NOMO-1 (cell line): Measurements from ENCODE around the gene UBE2O.
A peak's percentile ranks its signal among the peaks of the same experiment; 100 is the strongest.

Experiments used
- DNase-seq, 2 experiments: peaks; one replicate each; lab custom pipeline; 2025; ENCODE audit not compliant: unreplicated experiment in 2 of 2; lab: John Stamatoyannopoulos, UW

UBE2O gene

GRCh38 chr17:76398523-76399174 is 54.3 kb downstream of the UBE2O start:
- no peak for DNase-seq

- peak; percentile 17 to 48 for DNase-seq
Observed at GRCh38 chr17:76397687-76398522, 55.0 kb downstream of the UBE2O start.

- no peak for DNase-seq
Observed at GRCh38 chr17:76397184-76397583, 55.8 kb downstream of the UBE2O start.

DNA sequence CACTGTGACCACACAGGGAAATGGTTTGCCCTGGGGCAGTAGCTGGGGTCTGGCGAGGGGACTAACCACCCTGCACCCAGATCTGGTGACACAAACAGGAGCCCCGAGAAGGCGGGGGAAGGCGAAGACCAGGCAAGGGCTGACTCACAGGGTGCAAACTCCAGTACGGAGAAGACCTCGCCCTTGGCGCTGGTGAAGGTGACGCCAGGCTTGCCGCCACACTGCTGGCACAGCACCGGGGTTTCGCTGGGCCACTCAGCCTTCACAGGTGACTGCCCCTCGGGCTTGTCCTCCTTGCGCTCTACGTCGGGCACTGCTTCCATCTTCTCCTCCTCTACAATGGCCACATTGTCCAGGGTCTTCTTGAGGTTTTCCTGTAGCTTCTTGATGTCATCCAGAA is 57.0 kb downstream of the UBE2O start:
- no peak for DNase-seq

- no peak for DNase-seq
Observed at GRCh38 chr17:76394166-76394565, 58.8 kb downstream of the UBE2O start.

DNA sequence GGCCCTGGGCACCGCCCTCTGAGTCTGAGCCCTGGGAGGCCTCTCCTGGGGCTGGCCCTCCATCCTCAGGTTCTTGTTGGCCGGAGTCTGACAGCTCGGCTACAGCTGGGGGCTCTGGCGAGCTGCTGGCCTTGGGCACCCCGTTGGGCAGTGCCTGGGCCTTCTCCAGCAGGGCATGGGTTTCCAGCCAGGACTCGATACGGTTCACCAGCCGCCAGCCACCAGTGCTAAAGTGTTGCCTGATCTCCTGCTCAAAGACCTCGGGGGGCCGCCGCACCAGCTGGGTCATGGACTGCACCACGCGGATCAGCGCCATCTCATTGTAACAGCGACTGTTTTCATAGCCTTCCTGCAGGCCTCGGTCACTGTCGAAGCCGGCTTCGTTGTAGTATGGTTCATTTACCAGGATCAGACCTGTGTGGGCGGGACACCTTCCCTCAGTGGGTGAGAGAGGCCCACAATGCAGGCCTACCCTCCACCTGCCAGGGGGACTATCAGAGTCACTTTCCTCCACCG is 61.7 kb downstream of the UBE2O start:
- no peak for DNase-seq

- DNase-seq: no peak
Observed at GRCh38 chr17:76390003-76390421, 62.9 kb downstream of the UBE2O start.

DNA sequence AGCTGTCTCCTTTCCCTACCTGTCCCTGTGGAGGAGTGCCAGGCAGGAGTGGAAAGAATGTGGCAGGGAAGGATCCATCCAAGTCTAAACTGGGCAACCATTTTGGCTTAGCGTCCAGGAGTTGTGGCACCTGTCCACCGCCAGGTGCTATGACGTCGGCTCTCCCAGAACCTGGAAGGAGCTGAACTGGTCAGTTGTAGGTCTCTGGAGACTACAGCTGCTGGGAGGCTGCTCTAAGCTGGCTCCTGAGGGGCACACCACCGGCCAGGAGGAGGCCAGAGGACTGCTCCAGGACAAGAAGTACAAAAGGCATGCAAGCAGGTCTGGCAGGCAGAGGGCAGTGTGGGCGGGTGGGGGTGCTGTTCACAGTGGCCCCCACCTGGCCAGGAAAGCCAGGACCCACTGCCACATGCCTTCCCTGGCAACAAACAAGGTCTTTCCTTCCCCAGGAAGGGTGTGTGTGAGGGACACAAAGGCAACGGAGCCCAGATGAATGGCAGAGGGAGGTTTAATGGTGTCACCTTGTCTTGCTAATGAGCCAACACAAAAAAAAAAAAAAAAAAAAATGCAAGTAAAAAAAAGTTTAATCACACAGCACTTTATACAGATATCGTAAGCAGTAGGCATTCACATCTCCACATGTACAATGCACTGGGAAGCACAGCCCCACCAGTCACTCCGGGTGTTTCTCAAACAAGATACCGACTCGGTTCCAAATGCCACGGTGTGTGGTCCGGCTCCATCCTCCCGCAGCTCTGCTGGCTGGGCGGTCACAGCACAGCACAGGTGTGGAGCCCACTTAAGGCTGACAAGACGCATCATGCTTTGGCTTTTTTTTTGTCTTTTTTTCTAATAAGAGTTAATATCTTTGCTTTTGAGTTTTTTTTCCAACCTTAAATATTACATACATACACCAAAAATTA is 63.7 kb downstream of the UBE2O start:
- no peak for DNase-seq

GRCh38 chr17:76386966-76387765 is 65.8 kb downstream of the UBE2O start:
- DNase-seq: no peak

GRCh38 chr17:76385892-76386786 is 66.8 kb downstream of the UBE2O start:
- peak; percentile 75 to 77 for DNase-seq

DNA sequence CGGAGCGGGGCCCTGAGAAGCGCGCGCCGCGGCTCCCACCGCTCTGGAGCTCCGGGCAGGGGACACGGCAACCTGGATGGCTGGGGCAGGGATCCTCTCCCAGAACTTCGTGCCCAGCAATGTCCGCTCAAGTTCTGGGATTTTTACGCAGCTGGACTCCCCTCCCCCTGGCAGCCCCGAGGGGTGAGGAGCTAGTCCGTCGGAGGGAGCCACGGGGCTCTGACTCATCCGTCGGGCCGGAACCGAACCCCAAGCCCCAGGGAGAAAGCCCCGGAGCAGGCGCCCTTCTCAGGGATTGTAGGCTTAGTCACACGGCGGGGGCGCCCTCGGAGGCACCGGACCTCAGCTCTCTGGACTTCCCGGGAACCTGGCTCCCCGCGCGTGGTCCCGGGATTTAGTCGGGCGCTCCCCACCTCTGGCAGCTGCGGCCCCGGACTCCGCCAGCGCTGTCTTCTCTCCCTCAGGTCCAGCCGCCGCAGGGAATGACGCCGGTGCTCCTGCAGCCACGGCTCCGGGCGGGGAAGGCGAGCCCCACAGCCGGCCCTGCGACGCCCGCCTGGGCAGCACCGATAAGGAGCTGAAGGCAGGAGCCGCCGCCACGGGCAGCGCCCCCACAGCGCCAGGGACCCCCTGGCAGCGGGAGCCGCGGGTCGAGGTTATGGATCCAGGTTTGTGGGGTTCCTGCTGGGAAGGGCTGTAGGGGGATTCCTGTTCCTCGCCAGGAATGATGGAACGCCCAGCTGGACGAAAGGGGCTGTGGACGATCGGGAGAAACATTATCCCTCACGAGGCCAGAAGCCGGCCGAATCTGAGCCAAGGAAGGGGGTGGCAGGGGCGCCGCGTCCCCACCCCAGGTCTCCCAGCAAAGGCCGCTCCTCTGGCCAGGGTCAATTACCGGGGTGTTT is 67.7 kb downstream of the UBE2O start:
- peak in 1 of 2 experiments; percentile 8 for DNase-seq

DNA sequence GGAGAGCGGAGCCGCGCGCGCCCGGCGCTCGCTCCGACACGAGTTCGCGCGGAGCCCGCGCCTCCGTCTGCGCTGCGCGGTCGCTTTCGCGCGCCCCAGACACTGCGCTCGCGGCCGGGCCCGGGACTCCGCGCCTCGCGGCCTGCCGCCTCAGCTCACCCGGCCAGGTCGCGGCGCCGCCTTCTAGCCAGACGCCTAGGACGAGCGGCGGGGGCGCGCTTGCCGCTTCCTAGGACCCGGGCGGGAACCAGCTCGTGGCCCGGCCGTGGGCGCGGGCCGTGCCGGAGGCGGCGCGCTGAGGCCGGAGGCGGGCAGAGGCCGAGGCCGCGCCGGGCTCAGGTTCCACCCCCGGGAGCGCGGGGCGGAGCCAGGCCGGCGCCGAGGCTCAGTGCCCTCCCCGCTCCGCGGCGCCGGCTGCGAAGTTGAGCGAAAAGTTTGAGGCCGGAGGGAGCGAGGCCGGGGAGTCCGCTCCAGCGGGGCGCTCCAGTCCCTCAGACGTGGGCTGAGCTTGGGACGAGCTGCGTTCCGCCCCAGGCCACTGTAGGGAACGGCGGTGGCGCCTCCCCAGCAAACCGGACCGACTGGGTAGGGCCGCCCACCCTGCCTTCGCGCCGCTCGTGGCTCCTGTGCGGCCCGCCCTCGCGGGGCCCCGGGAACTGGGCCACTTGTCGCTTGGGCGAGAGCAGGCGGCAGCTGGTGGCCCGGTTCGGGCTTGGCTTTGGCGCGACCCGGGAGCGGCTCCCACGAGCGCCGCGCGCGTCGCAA is 68.5 kb downstream of the UBE2O start, which contains the start of gene SPHK1:
TSS of gene SPHK1 (plus strand) at position 388 of the 765 bp plus-strand sequence. CDS start 1,036 bp downstream, outside the sequence.
- peak; percentile 75 to 80 for DNase-seq

DNA sequence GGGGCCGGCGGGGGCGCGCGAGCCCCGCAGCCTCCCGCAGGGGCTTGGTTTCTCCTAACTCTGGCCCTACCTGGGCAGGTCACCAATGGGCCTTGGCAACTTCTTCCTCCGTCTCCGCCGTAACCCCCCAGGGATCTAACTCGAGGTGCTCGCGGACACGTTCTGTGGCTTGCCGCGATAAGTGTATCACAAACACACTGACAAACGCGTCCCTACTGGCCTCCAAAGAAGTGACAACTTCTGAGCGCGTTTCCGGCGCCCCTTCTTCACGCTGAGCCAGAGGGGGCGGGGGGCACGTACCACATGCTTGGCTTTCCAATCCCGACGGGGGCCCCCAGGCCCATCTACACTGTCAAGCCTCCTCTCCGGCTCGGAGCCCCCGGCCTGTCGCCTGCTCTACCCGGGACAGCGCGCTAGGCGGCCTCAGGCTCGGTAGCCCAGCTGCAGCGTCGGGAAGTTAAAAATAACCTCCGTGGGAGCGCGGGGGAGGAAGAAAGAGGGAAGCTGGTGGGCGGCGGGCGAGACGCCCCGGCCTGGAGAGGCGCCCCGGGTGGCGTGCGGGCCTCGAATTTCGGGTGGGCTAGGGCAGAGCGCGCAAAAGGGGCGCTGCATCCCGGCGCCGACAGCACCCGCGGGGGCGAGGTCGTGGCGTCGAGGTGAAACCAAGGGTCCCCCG is 69.3 kb downstream of the UBE2O start:
- peak; percentile 30 to 44 for DNase-seq

DNA sequence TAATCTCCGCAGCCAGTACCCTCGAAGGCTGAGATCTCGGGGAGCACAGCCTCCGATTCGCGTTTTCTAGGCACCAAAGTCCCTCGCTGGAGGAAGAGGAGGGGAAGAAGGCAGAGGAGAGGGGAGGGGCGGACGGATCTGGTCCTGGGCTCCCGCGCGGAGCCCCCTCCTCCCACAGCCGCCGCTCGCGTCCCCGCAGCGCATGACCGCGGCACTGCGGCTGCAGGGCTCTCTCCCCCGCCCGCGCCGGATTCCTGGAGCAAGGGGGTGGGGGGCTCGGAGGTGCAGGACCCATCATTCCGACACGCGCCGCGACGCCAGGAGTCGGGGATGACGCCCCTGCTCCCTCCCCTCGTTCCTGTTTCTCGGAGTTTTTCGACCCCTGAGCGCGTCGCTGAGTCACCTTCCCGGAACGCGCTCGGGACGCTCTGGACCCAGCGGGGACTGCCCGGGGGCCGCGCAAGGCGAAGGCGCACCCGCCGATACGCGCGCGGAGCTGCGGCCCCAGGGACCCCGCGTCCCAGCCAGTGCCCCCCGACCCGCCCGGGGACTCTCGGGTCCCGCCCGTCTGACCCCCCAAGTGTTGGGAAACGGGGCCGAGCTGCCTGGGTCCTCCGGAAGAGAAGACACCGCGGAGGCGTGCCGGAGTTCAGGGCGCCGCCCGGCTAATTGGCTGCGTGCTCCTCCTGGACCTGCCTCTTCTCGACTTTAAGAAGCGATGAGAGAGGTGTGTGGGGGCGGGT is 70.0 kb downstream of the UBE2O start:
- peak; percentile 38 to 56 for DNase-seq

GRCh38 chr17:76382351-76382802 is 70.6 kb downstream of the UBE2O start:
- no peak for DNase-seq
